IMR-90 (cell line): ENCODE measurements around the gene DNAI7. TPM values are rescaled to one million over a fixed set of nuclear protein-coding genes. Genes with fewer than 3 reads are reported as not detected.

Source experiments
- ATAC-seq: fragments of 200-7000 bp; cut with Tn5 transposase; 2 replicates; pipeline ENCODE4 v1.9.1; 2020; ENCODE audit warnings: low read depth, mild to moderate bottlenecking, moderate library complexity
- BruUV-seq: library from RNA; stranded (reverse); fragments of 400-500 nt; replicated peaks from 2 replicates; lab custom pipeline; 2021; lab: Mats Ljungman, UMichigan
- CTCF ChIA-PET: fragments of 300-600 bp; formaldehyde crosslinking; extraction: SDS; loops from one replicate; lab custom pipeline; 2021; ENCODE audit warnings: antibody characterized with exemption; lab: Yijun Ruan, JAX
- POLR2A ChIA-PET: fragments of 300-600 bp; sonication (Branson Sonifier 250); formaldehyde crosslinking; loops from one replicate; lab custom pipeline; 2022; ENCODE audit warnings: antibody characterized with exemption; ENCODE audit not compliant: unreplicated experiment; lab: Charles Lee
- DNase-seq: peaks from one replicate; pipeline ENCODE4 v3.0.0; 2013
- H2AFZ ChIP-seq: replicated peaks from 2 replicates; pipeline ENCODE3; 2013; ENCODE audit warnings: low read length, mild to moderate bottlenecking; ENCODE audit not compliant: poor library complexity
- H2AK5ac ChIP-seq: 2 replicates; pipeline ENCODE4 v1.6.1; 2013; ENCODE audit warnings: low read depth, low read length, inconsistent platforms
- H2AK9ac ChIP-seq: replicated peaks from 2 replicates; pipeline ENCODE3; 2013; ENCODE audit warnings: mild to moderate bottlenecking, low read depth, low read length, moderate library complexity; ENCODE audit not compliant: poor library complexity
- H2BK120ac ChIP-seq: 2 replicates; pipeline ENCODE4 v1.6.1; 2013; ENCODE audit warnings: low read depth, low read length, inconsistent platforms
- H2BK15ac ChIP-seq: 3 replicates; pipeline ENCODE4 v1.6.1; 2013; ENCODE audit warnings: low read depth, low read length, inconsistent platforms
- H2BK20ac ChIP-seq: 2 replicates; pipeline ENCODE4 v1.6.1; 2013; ENCODE audit warnings: low read depth, mild to moderate bottlenecking, inconsistent platforms, low read length, moderate library complexity
- H2BK5ac ChIP-seq: 2 replicates; pipeline ENCODE4 v1.6.1; 2013; ENCODE audit warnings: mild to moderate bottlenecking, low read depth, low read length, inconsistent platforms; ENCODE audit not compliant: poor library complexity, severe bottlenecking
- H3K14ac ChIP-seq: replicated peaks from 2 replicates; pipeline ENCODE4 v1.6.1; 2013; ENCODE audit warnings: low read depth, low read length, inconsistent platforms
- H3K18ac ChIP-seq: 2 replicates; pipeline ENCODE4 v1.6.1; 2013; ENCODE audit warnings: low read depth, low read length, control low read depth
- H3K23ac ChIP-seq: 2 replicates; pipeline ENCODE4 v1.6.1; 2013; ENCODE audit warnings: low read depth, low read length, inconsistent platforms
- H3K27ac ChIP-seq: 2 replicates; pipeline ENCODE4 v1.5.1; 2013; ENCODE audit warnings: mild to moderate bottlenecking, control low read depth, low read length; ENCODE audit not compliant: insufficient read depth
- H3K27me3 ChIP-seq: 2 replicates; pipeline ENCODE4 v1.6.1; 2013; ENCODE audit warnings: low read length; ENCODE audit not compliant: control insufficient read depth, insufficient read depth
- H3K36me3 ChIP-seq: 2 replicates; pipeline ENCODE4 v1.6.1; 2013; ENCODE audit warnings: low read length, mixed read lengths; ENCODE audit not compliant: control insufficient read depth, insufficient read depth
- H3K4ac ChIP-seq: 2 replicates; pipeline ENCODE4 v1.6.1; 2013; ENCODE audit warnings: low read depth, low read length, inconsistent platforms
- H3K4me1 ChIP-seq: 2 replicates; pipeline ENCODE4 v1.6.1; 2013; ENCODE audit warnings: low read length, mixed read lengths; ENCODE audit not compliant: control insufficient read depth, insufficient read depth
- H3K4me2 ChIP-seq: 2 replicates; pipeline ENCODE4 v1.6.1; 2013; ENCODE audit warnings: low read depth, mild to moderate bottlenecking, control low read depth, low read length, moderate library complexity
- H3K4me3 ChIP-seq: 2 replicates; pipeline ENCODE4 v1.5.1; 2013; ENCODE audit warnings: low read depth, mild to moderate bottlenecking, control low read depth, low read length, moderate library complexity; ENCODE audit not compliant: insufficient read depth
- H3K56ac ChIP-seq: 2 replicates; pipeline ENCODE4 v1.6.1; 2013; ENCODE audit warnings: low read length, inconsistent platforms; ENCODE audit not compliant: insufficient read depth; ENCODE audit errors: extremely low read depth
- H3K79me1 ChIP-seq, 2 experiments: 2 replicates each; pipeline ENCODE4 v1.6.1; 2013; ENCODE audit warnings: low read length in 2 of 2, inconsistent platforms in 1 of 2, low read depth in 1 of 2
- H3K9ac ChIP-seq: 2 replicates; pipeline ENCODE4 v1.6.1; 2013; ENCODE audit warnings: low read depth, low read length, control low read depth
- H3K9me1 ChIP-seq: 2 replicates; pipeline ENCODE4 v1.6.1; 2013; ENCODE audit warnings: low read length, inconsistent platforms; ENCODE audit not compliant: insufficient read depth
- H3K9me3 ChIP-seq: 2 replicates; pipeline ENCODE4 v1.6.1; 2013; ENCODE audit warnings: low read length; ENCODE audit not compliant: control insufficient read depth, insufficient read depth
- H4K20me1 ChIP-seq: 2 replicates; pipeline ENCODE4 v1.6.1; 2013; ENCODE audit warnings: low read length, inconsistent platforms; ENCODE audit not compliant: insufficient read depth
- H4K5ac ChIP-seq: 2 replicates; pipeline ENCODE4 v1.6.1; 2013; ENCODE audit warnings: mild to moderate bottlenecking, low read depth, low read length, control low read depth
- H4K8ac ChIP-seq, 2 experiments: 2 replicates each; pipeline ENCODE4 v1.6.1; 2013; ENCODE audit warnings: low read depth in 2 of 2, low read length in 2 of 2, control low read depth in 1 of 2, inconsistent platforms in 1 of 2
- H4K91ac ChIP-seq: 2 replicates; pipeline ENCODE4 v1.6.1; 2013; ENCODE audit warnings: low read depth, low read length, inconsistent platforms; ENCODE audit not compliant: insufficient read depth
- BHLHE40 ChIP-seq: fragments of 150-350 bp; IDR thresholded peaks from 2 replicates; pipeline ENCODE4 v1.6.1; 2016; ENCODE audit warnings: mild to moderate bottlenecking, low read depth, low read length
- CEBPB ChIP-seq: IDR thresholded peaks from 2 replicates; pipeline ENCODE4 v1.6.1; 2012; ENCODE audit warnings: low read depth, low read length, improper control_type of control experiment
- CHD1 ChIP-seq: IDR thresholded peaks from 2 replicates; pipeline ENCODE4 v1.6.1; 2012; ENCODE audit warnings: low read depth, low read length, improper control_type of control experiment
- CTCF ChIP-seq: conservative IDR thresholded peaks from 2 replicates; pipeline ENCODE4 v1.5.1; 2012; ENCODE audit warnings: mild to moderate bottlenecking, low read depth, low read length, improper control_type of control experiment
- ELK1 ChIP-seq: fragments of 150-350 bp; IDR thresholded peaks from 2 replicates; pipeline ENCODE4 v1.6.1; 2016; ENCODE audit warnings: low read depth, mild to moderate bottlenecking, low read length, moderate library complexity, borderline replicate concordance
- FOS ChIP-seq: fragments of 150-350 bp; IDR thresholded peaks from 2 replicates; pipeline ENCODE4 v1.6.1; 2016; ENCODE audit warnings: low read depth, low read length
- MAFK ChIP-seq: IDR thresholded peaks from 2 replicates; pipeline ENCODE4 v1.6.1; 2012; ENCODE audit warnings: low read depth, low read length, improper control_type of control experiment
- MAZ ChIP-seq: IDR thresholded peaks from 2 replicates; pipeline ENCODE4 v1.6.1; 2012; ENCODE audit warnings: low read depth, mild to moderate bottlenecking, low read length, improper control_type of control experiment, moderate library complexity, borderline replicate concordance
- MXI1 ChIP-seq: IDR thresholded peaks from 2 replicates; pipeline ENCODE4 v1.6.1; 2012; ENCODE audit warnings: low read depth, mild to moderate bottlenecking, low read length, moderate library complexity, borderline replicate concordance
- NFE2L2 ChIP-seq: fragments of 150-350 bp; IDR thresholded peaks from 2 replicates; pipeline ENCODE4 v1.6.1; 2016; ENCODE audit warnings: low read depth, mild to moderate bottlenecking, low read length
- POLR2A ChIP-seq: IDR thresholded peaks from 2 replicates; pipeline ENCODE4 v1.6.1; 2012; ENCODE audit warnings: mild to moderate bottlenecking, low read depth, low read length
- RAD21 ChIP-seq: IDR thresholded peaks from 2 replicates; pipeline ENCODE4 v1.6.1; 2012; ENCODE audit warnings: low read length, improper control_type of control experiment
- RCOR1 ChIP-seq: IDR thresholded peaks from 2 replicates; pipeline ENCODE4 v1.6.1; 2012; ENCODE audit warnings: mild to moderate bottlenecking, low read length, improper control_type of control experiment; ENCODE audit not compliant: insufficient replicate concordance
- RFX5 ChIP-seq: IDR thresholded peaks from 2 replicates; pipeline ENCODE4 v1.8.0; 2012; ENCODE audit warnings: low read depth, mild to moderate bottlenecking, low read length, moderate library complexity
- SMC3 ChIP-seq: fragments of 150-350 bp; IDR thresholded peaks from 2 replicates; pipeline ENCODE4 v1.6.1; 2016; ENCODE audit warnings: low read depth, mild to moderate bottlenecking, antibody characterized with exemption, low read length, moderate library complexity
- USF2 ChIP-seq: fragments of 150-350 bp; IDR thresholded peaks from 2 replicates; pipeline ENCODE4 v1.6.1; 2017; ENCODE audit warnings: mild to moderate bottlenecking, antibody characterized with exemption, low read length, low read depth
- WGBS, 2 experiments: methylation state at CpG; one replicate each; pipeline versions ENCODE4 v1.1.5 to v1.1.7; 2013; ENCODE audit warnings: missing lambda C conversion rate in 2 of 2; ENCODE audit not compliant: insufficient read length in 1 of 2; ENCODE audit errors: extremely low coverage in 2 of 2; 5-methylcytosine and 5-hydroxymethylcytosine counted together
- dilution Hi-C: fragments of 300-500 bp; cut with HindIII; formaldehyde crosslinking; loops from one replicate; pipeline ENCODE4 v1.14.3; 2018; ENCODE audit warnings: low sequenced_read_pairs; ENCODE audit not compliant: unreplicated experiment
- in situ Hi-C: fragments of 300-500 bp; cut with MboI; formaldehyde crosslinking; loops from 3 replicates; pipeline ENCODE4 v1.14.3; 2019; ENCODE audit warnings: low sequenced_read_pairs, inconsistent platforms, mixed read lengths
- intact Hi-C: fragments of 100-400 bp; cut with micrococcal nuclease; formaldehyde crosslinking; loops from 2 replicates; pipeline ENCODE4 v1.10.0; 2022
- polyA plus RNA-seq, 3 experiments: library from polyadenylated mRNA; depleted of rRNA; stranded (reverse); fragments of >200 nt; gene quantifications; 2 replicates each; pipeline ENCODE4 v1.2.3, GENCODE V29; 2012; ENCODE audit warnings: low replicate concordance in 1 of 3
- total RNA-seq: library from RNA; depleted of rRNA; stranded (reverse); fragments of >200 nt; gene quantifications from 2 replicates; pipeline ENCODE4 v1.2.3, GENCODE V29; 2012

Gene DNAI7
- total and polyA plus RNA-seq, 2 of the 4 experiments (the other 2 are of a cell fraction): under 0.01 to 0.07 TPM

- no peaks in the 10 kb centered on the region for H4K20me1 ChIP-seq
- TF ChIP-seq RAD21: no peak
- no peak for TF ChIP-seq RCOR1
- TF ChIP-seq CEBPB: no peak
- TF ChIP-seq MAZ: no peak
- TF ChIP-seq MAFK: no peak
- no peak for TF ChIP-seq RFX5
- no peak for TF ChIP-seq BHLHE40
- TF ChIP-seq CHD1: no peak
- no peak for TF ChIP-seq CTCF
- no peak for TF ChIP-seq SMC3
- TF ChIP-seq MXI1: no peak
- no peak for TF ChIP-seq NFE2L2
- no peak for TF ChIP-seq ELK1
- TF ChIP-seq FOS: no peak
- no peak for TF ChIP-seq POLR2A
- TF ChIP-seq USF2: no peak
- no peak overlapping the region for H2BK20ac ChIP-seq
- no peaks in the 10 kb centered on the region for H3K9me3 ChIP-seq
- no peak overlapping the region for H3K4ac ChIP-seq
- no peak for DNase-seq
- no peak overlapping the region for H3K27ac ChIP-seq
- CTCF ChIA-PET: no interaction called here
- WGBS, 2 experiments: no CpG with 5 or more reads among the region's 2 CpGs
- no peak overlapping the region for H2AFZ ChIP-seq
- H2BK15ac ChIP-seq: no peak overlapping the region
- H3K14ac ChIP-seq: no peak overlapping the region
- no peak for ATAC-seq
- H3K79me1 ChIP-seq: no peaks in the 10 kb centered on the region
- no peak overlapping the region for H4K8ac ChIP-seq
- no peaks in the 10 kb centered on the region for H3K9me1 ChIP-seq
- H3K27me3 ChIP-seq: no peaks in the 10 kb centered on the region
- no peak overlapping the region for H2AK9ac ChIP-seq
- intact Hi-C loops: loop anchor here (5.0 kb wide), 1 partner anchor 47 kb away; no protein-coding TSS in a partner anchor
- no peaks in the 10 kb centered on the region for H3K36me3 ChIP-seq
- H4K91ac ChIP-seq: no peak overlapping the region
- H4K5ac ChIP-seq: no peak overlapping the region
- H3K4me2 ChIP-seq: no peak overlapping the region
- H3K56ac ChIP-seq: no peak overlapping the region
- H3K4me3 ChIP-seq: no peak overlapping the region
- H3K18ac ChIP-seq: no peak overlapping the region
- dilution Hi-C loops: no loop called here
- no peaks in the 10 kb centered on the region for H3K4me1 ChIP-seq
- H2BK120ac ChIP-seq: no peak overlapping the region
- in situ Hi-C loops: no loop called here
- no peak overlapping the region for H2AK5ac ChIP-seq
- no TSS peak for BruUV-seq
- H3K23ac ChIP-seq: no peak overlapping the region
- POLR2A ChIA-PET: no interaction called here
- H2BK5ac ChIP-seq: no peak overlapping the region
- no peak overlapping the region for H3K9ac ChIP-seq
These were observed 120.0 kb downstream of the DNAI7 start for GRCh38 chr12:25074954-25075353.
